A549 treated with ZK216348 at 1 μM for 4 hours (cell line): ENCODE results near the gene TASOR. TPM values are rescaled to one million over a fixed set of nuclear protein-coding genes. Genes with fewer than 3 reads are reported as not detected.

Experiments used
- total RNA-seq: library from RNA; stranded (reverse); fragments of 200-300 nt; extraction: Qiagen RNA extraction; gene quantifications from 5 replicates; pipeline ENCODE4 v1.2.3, GENCODE V29; 2022; ENCODE audit warnings: low read depth

TASOR gene
- 12.7 to 26.4 TPM (median 22.9 TPM) in 5 replicates for total RNA-seq

GRCh38 chr3:56683122-56683817, at the start of gene TASOR:
Gene TASOR, minus strand, starts transcription at chr3:56683265. Its CDS starts 259 bp downstream, at chr3:56683006.

Other genes with a start within 250 kb of the TASOR start
- gene ERC2, start 214.8 kb downstream of the TASOR start, total RNA-seq: 0.31 to 0.52 TPM in 2 of 5 replicates, not detected in the others
- gene CCDC66, start 126.1 kb downstream of the TASOR start, total RNA-seq: 3.6 to 8.7 TPM (median 6.8 TPM) in 5 replicates
- 6.2 to 9.9 TPM (median 8.5 TPM) in 5 replicates for gene ARHGEF3, start 118.7 kb upstream of the TASOR start, total RNA-seq